Measurements from ENCODE around the gene PPP1R14D. TPM values are rescaled to one million over a fixed set of nuclear protein-coding genes. Genes with fewer than 3 reads are reported as not detected.

PPP1R14D gene
- total and polyA plus RNA-seq, 10 donors = 0.30 TPM; not detected in 9

- Histone ChIP-seq H3K27ac (peak overlapping the region in 2 of 8 donors; percentile 83 to 88), H3K27me3 (replicated peaks in 1 of 7) (no peaks in the 10 kb centered on the region), H3K4me1 (peaks cover 16 to 85% (median 66%) of the 10 kb centered on the region in 6 donors), H3K4me3 (no peak overlapping the region), H3K36me3 (peaks cover 0 to 44% (median 10%) of the 10 kb centered on the region in 6 donors), H3K9me3 (no peaks in the 10 kb centered on the region)
- intact Hi-C loops (cut with DNase I; ENCODE audit: low total_unique reads) = no loop called here
- TF ChIP-seq POLR2A (IDR thresholded peaks at IDR 0.05) (no peak), POLR2AphosphoS5 (IDR thresholded peaks at IDR 0.05) (no peak)
- TF ChIP-seq, protein P1, sequence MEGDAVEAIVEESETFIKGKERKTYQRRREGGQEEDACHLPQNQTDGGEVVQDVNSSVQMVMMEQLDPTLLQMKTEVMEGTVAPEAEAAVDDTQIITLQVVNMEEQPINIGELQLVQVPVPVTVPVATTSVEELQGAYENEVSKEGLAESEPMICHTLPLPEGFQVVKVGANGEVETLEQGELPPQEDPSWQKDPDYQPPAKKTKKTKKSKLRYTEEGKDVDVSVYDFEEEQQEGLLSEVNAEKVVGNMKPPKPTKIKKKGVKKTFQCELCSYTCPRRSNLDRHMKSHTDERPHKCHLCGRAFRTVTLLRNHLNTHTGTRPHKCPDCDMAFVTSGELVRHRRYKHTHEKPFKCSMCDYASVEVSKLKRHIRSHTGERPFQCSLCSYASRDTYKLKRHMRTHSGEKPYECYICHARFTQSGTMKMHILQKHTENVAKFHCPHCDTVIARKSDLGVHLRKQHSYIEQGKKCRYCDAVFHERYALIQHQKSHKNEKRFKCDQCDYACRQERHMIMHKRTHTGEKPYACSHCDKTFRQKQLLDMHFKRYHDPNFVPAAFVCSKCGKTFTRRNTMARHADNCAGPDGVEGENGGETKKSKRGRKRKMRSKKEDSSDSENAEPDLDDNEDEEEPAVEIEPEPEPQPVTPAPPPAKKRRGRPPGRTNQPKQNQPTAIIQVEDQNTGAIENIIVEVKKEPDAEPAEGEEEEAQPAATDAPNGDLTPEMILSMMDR (IDR thresholded peaks at IDR 0.05 in 8 of 11, conservative IDR thresholded peaks at IDR 0.05 in 3 of 11) = no peak
- DNase-seq = no peak
- 76 to 90% (median 86%) methylated on average over 6 to 7 of the region's 7 CpGs for WGBS, 5 donors
These were observed 62.2 kb downstream of the PPP1R14D start for GRCh38 chr15:40766194-40766815.

Small RNA genes lying within 50 kb of the gene (small RNA-seq; reads per million reads assigned to genes)
- gene AC025166.1 = 0 reads per million in 4 donors

Other genes starting within 250 kb of the PPP1R14D start
- gene KNL1, start 234.5 kb downstream of the PPP1R14D start, total RNA-seq = 1 to 10 TPM; 2.1 to 9.7 (median 4.6) TPM
- 1 to 10 TPM in 1 of 3 donors, under 1 TPM in 2; 0.52 to 2.1 (median 0.67) TPM for gene KNL1, start 234.5 kb downstream of the PPP1R14D start, polyA plus RNA-seq
- 1 to 10 TPM in 5 of 7 donors, under 1 TPM in 2; 0.43 to 5.5 (median 3.0) TPM for gene RAD51, start 133.5 kb downstream of the PPP1R14D start, total RNA-seq
- gene RAD51, start 133.5 kb downstream of the PPP1R14D start, polyA plus RNA-seq = 1 to 10 TPM in 2 of 3 donors, under 1 TPM in 1; 0.72 to 4.7 (median 2.0) TPM
- gene RMDN3, start 73.5 kb downstream of the PPP1R14D start, total RNA-seq = 10 to 100 TPM; 19.7 to 32.2 (median 25.6) TPM
- gene RMDN3, start 73.5 kb downstream of the PPP1R14D start, polyA plus RNA-seq = 10 to 100 TPM; 13.0 to 15.4 (median 13.7) TPM
- 10 to 100 TPM in 4 of 7 donors, 1 to 10 TPM in 3; 6.1 to 21.9 (median 13.6) TPM for gene GCHFR, start 64.6 kb downstream of the PPP1R14D start, total RNA-seq
- gene GCHFR, start 64.6 kb downstream of the PPP1R14D start, polyA plus RNA-seq = 10 to 100 TPM; 17.7 to 38.0 (median 23.6) TPM
- under 1 TPM in 6 of 7 donors, not detected in 1; 0.20 to 0.66 (median 0.39) TPM for gene C15orf62, start 58.7 kb downstream of the PPP1R14D start, total RNA-seq
- under 1 TPM; 0.36 to 0.39 (median 0.38) TPM for gene C15orf62, start 58.7 kb downstream of the PPP1R14D start, polyA plus RNA-seq
- 10 to 100 TPM; 16.1 to 31.1 (median 20.3) TPM for gene ZFYVE19, start 21.6 kb downstream of the PPP1R14D start, total RNA-seq
- gene ZFYVE19, start 21.6 kb downstream of the PPP1R14D start, polyA plus RNA-seq = 10 to 100 TPM; 23.2 to 31.7 (median 27.3) TPM
- 10 to 100 TPM; 16.2 to 57.1 (median 41.1) TPM for gene DNAJC17, start 21.2 kb downstream of the PPP1R14D start, total RNA-seq
- 10 to 100 TPM; 52.5 to 61.5 (median 60.4) TPM for gene DNAJC17, start 21.2 kb downstream of the PPP1R14D start, polyA plus RNA-seq
- 10 to 100 TPM in 4 of 7 donors, 1 to 10 TPM in 3; 6.5 to 25.8 (median 11.3) TPM for gene SPINT1, start 15.3 kb upstream of the PPP1R14D start, total RNA-seq
- 1 to 10 TPM; 4.8 to 5.6 (median 5.0) TPM for gene SPINT1, start 15.3 kb upstream of the PPP1R14D start, polyA plus RNA-seq
- not detected for gene RHOV, start 45.5 kb upstream of the PPP1R14D start, total RNA-seq
- gene RHOV, start 45.5 kb upstream of the PPP1R14D start, polyA plus RNA-seq = under 1 TPM in 2 of 3 donors, not detected in 1; 0.06 to 0.19 TPM
- 10 to 100 TPM; 18.6 to 29.1 (median 25.3) TPM for gene VPS18, start 65.7 kb upstream of the PPP1R14D start, total RNA-seq
- gene VPS18, start 65.7 kb upstream of the PPP1R14D start, polyA plus RNA-seq = 10 to 100 TPM in 1 of 3 donors, 1 to 10 TPM in 2; 7.2 to 15.8 (median 7.4) TPM
- gene DLL4, start 100.6 kb upstream of the PPP1R14D start, total RNA-seq = 10 to 100 TPM in 5 of 7 donors, 1 to 10 TPM in 2; 7.6 to 26.3 (median 11.0) TPM
- gene DLL4, start 100.6 kb upstream of the PPP1R14D start, polyA plus RNA-seq = 1 to 10 TPM; 1.2 to 5.0 (median 2.3) TPM
- gene CHAC1, start 124.8 kb upstream of the PPP1R14D start, total RNA-seq = 1 to 10 TPM in 6 of 7 donors, under 1 TPM in 1; 0.92 to 5.5 (median 1.7) TPM
- gene CHAC1, start 124.8 kb upstream of the PPP1R14D start, polyA plus RNA-seq = 1 to 10 TPM in 2 of 3 donors, under 1 TPM in 1; 0.39 to 1.5 (median 1.1) TPM

Measured in spleen (tissue), 11 donors.